A549 treated with DMSO at 1 μM for 4 hours (cell line): Measurements from ENCODE around the gene EPHA7. TPM values are rescaled to one million over a fixed set of nuclear protein-coding genes. Genes with fewer than 3 reads are reported as not detected.

Experiments used
- total RNA-seq: library from RNA; stranded (reverse); fragments of 200-300 nt; extraction: Qiagen RNA extraction; gene quantifications from 5 replicates; pipeline ENCODE4 v1.2.3, GENCODE V29; 2022; ENCODE audit warnings: low read depth

The EPHA7 gene
- total RNA-seq, result 0.04 to 0.16 TPM (median 0.11 TPM) in 5 replicates

DNA sequence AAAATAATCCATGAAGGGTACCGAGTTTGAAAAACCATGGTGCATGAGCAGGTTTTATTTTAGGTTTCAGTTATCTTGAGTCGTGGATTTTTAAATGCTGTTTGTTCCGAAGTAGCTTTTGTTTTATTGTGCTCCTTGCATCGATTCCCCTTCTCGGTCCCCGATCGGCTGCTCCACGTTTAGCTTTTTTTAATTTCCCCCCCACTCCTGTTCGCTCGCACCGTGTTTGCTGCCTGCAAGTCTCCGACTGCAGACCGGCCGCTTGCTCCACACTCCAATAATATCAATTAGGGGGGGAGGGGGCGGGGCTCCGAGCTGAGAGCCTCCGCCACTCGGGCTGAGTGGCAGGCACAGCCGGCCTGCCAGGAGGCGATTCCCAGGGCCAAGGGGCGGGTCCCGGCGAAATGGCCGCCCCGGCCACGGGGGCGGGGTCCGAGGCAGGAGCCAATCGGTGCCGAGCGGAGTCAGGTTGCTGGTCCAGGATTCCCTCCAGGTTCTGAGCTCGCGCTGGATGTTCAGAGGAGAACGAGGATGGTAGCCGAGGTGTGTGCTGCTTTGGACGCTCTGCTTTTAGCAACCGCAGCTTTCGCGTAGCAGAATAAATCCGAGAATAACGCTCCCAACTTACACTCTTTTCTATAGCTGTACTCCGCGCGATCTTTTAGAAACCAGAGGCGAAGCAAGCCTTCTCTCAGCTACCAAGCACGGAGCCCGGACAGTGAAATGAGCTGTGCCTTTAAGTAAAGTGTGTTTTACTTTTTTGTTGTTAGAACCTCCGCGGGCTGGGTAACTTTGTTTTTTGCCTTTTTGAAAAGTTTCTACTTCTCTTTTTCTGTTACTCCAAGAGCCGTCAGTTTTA lies at the start of gene EPHA7:
Gene EPHA7, minus strand, starts transcription at position 256 of the 859 bp plus-strand sequence. Its CDS starts 218 bp downstream, at position 38.

